Neural cell (in vitro differentiated cells): ENCODE data around the gene TMEM250. TPM values are rescaled to one million over a fixed set of nuclear protein-coding genes. Genes with fewer than 3 reads are reported as not detected.

Experiments
- H2AFZ ChIP-seq: fragments of 200-600, 300-800 bp; sonication (generic), shearing (Covaris generic); 2 replicates; pipeline ENCODE4 v1.6.0; 2014; ENCODE audit warnings: low read depth, mild to moderate bottlenecking, antibody characterized with exemption, low read length, moderate library complexity
- H3F3A ChIP-seq: fragments of 200-600 bp; shearing (Covaris generic); 2 replicates; pipeline ENCODE4 v1.6.1; 2016; ENCODE audit warnings: mild to moderate bottlenecking, moderate library complexity, mixed read lengths, antibody characterized with exemption, low read length; ENCODE audit not compliant: insufficient read depth, poor library complexity, severe bottlenecking
- H3K27ac ChIP-seq: fragments of 200-600, 300-800 bp; sonication (generic), shearing (Covaris generic); 2 replicates; pipeline ENCODE4 v1.5.1; 2014; ENCODE audit warnings: mild to moderate bottlenecking, low read length, moderate library complexity
- H3K27me3 ChIP-seq: fragments of 300-800, 200-600 bp; sonication (generic), shearing (Covaris generic); 2 replicates; pipeline ENCODE4 v1.6.0; 2014; ENCODE audit warnings: mild to moderate bottlenecking, low read depth, low read length, moderate library complexity; ENCODE audit not compliant: insufficient read depth
- H3K36me3 ChIP-seq: fragments of 300-800, 200-600 bp; sonication (generic), shearing (Covaris generic); 2 replicates; pipeline ENCODE4 v1.5.1; 2014; ENCODE audit warnings: mild to moderate bottlenecking, antibody characterized with exemption, low read length, moderate library complexity; ENCODE audit not compliant: insufficient read depth
- H3K4me2 ChIP-seq: fragments of 300-800, 200-600 bp; sonication (generic), shearing (Covaris generic); 2 replicates; pipeline ENCODE4 v1.6.0; 2014; ENCODE audit warnings: mild to moderate bottlenecking, low read length
- H3K4me3 ChIP-seq: fragments of 300-800, 200-600 bp; sonication (generic), shearing (Covaris generic); 2 replicates; pipeline ENCODE4 v1.5.1; 2014; ENCODE audit warnings: mild to moderate bottlenecking, low read length, moderate library complexity
- H3K79me2 ChIP-seq: fragments of 200-600 bp; shearing (Covaris generic); replicated peaks from 2 replicates; pipeline ENCODE4 v1.6.0; 2014; ENCODE audit warnings: mild to moderate bottlenecking, low read length, moderate library complexity; ENCODE audit not compliant: insufficient read depth
- H3K9ac ChIP-seq: fragments of 300-800, 200-600 bp; sonication (generic), shearing (Covaris generic); 2 replicates; pipeline ENCODE4 v1.6.1; 2016; ENCODE audit warnings: mild to moderate bottlenecking, low read length, mixed read lengths
- H3K9me2 ChIP-seq: fragments of 200-600 bp; shearing (Covaris generic); 2 replicates; pipeline ENCODE4 v1.6.1; 2016; ENCODE audit warnings: mild to moderate bottlenecking, low read length, mixed read lengths; ENCODE audit not compliant: insufficient read depth
- H3K9me3 ChIP-seq: fragments of 200-600, 300-800 bp; sonication (generic), shearing (Covaris generic); 2 replicates; pipeline ENCODE4 v1.6.1; 2016; ENCODE audit warnings: mild to moderate bottlenecking, mixed run types, low read length, moderate library complexity, mixed read lengths
- H4K20me1 ChIP-seq: fragments of 200-600 bp; shearing (Covaris generic); 2 replicates; pipeline ENCODE4 v1.6.1; 2016; ENCODE audit warnings: mild to moderate bottlenecking, mixed run types; ENCODE audit not compliant: insufficient read depth
- EP300 ChIP-seq: fragments of 450-650 bp; conservative IDR thresholded peaks from 2 replicates; pipeline ENCODE4 v1.6.1; 2014; ENCODE audit warnings: antibody characterized with exemption, mild to moderate bottlenecking, moderate library complexity; ENCODE audit not compliant: poor library complexity, severe bottlenecking
- EZH2 ChIP-seq: fragments of 200-600, 300-800 bp; shearing (Covaris generic), sonication (generic); IDR thresholded peaks from 2 replicates; pipeline ENCODE4 v1.6.1; 2014; ENCODE audit warnings: antibody characterized with exemption, low read length, borderline replicate concordance, mild to moderate bottlenecking; ENCODE audit not compliant: insufficient read depth, poor library complexity, severe bottlenecking
- MXI1 ChIP-seq: fragments of 450-650 bp; conservative IDR thresholded peaks from 2 replicates; pipeline ENCODE4 v1.6.1; 2014; ENCODE audit warnings: antibody characterized with exemption, mild to moderate bottlenecking; ENCODE audit not compliant: poor library complexity, severe bottlenecking
- POLR2AphosphoS5 ChIP-seq: IDR thresholded peaks from 2 replicates; pipeline ENCODE4 v1.6.1; 2012
- RAD21 ChIP-seq: fragments of 450-650 bp; conservative IDR thresholded peaks from 2 replicates; pipeline ENCODE4 v1.6.1; 2014; ENCODE audit warnings: antibody characterized with exemption, mild to moderate bottlenecking, moderate library complexity
- SMC3 ChIP-seq: fragments of 450-650 bp; conservative IDR thresholded peaks from 2 replicates; pipeline ENCODE4 v1.6.1; 2014; ENCODE audit warnings: antibody characterized with exemption, mild to moderate bottlenecking, moderate library complexity; ENCODE audit not compliant: poor library complexity
- TAF1 ChIP-seq: IDR thresholded peaks from 2 replicates; pipeline ENCODE4 v1.6.1; 2012; ENCODE audit warnings: low read depth
- polyA plus RNA-seq: library from polyadenylated mRNA; depleted of rRNA; stranded (reverse); fragments of >200 nt; gene quantifications from 2 replicates; pipeline ENCODE4 v1.2.3, GENCODE V29; 2014
- TF ChIP-seq, protein P1 (sequence below): fragments of 450-650 bp; IDR thresholded peaks from 2 replicates; pipeline ENCODE4 v1.5.1; 2014; ENCODE audit warnings: antibody characterized with exemption, mild to moderate bottlenecking, moderate library complexity; ENCODE audit not compliant: poor library complexity, severe bottlenecking
- TF ChIP-seq, protein P2 (sequence below): IDR thresholded peaks from 2 replicates; pipeline ENCODE4 v1.6.1; 2012; ENCODE audit warnings: borderline replicate concordance

Gene TMEM250
- polyA plus RNA-seq, 1 donor from 2014 or later, result 15.0 TPM

DNA sequence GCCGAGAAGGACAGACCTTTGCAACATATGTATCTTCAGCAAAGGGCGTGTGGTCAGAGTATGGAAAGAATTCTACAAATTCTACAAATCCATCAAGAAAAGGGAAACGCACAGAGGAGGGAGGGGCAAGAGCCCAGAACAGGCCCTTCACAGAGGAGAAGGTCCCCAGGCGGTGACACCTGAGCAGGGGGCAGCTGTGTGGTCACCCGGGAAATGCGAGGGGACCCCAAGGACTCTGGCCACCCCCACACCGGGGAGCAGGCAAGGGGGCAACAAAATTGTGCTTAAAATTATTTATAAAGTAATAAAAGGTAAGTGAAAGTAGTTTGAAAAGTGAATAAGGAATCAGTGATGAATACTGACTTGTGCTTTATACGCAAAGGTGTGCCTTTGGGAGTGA lies 41.2 kb downstream of the TMEM250 start:
- no peak overlapping the region for H3K4me2 ChIP-seq
- H3K79me2 ChIP-seq, result no peaks in the 10 kb centered on the region
- no peak overlapping the region for H3K9ac ChIP-seq
- no peaks in the 10 kb centered on the region for H4K20me1 ChIP-seq
- H3K9me2 ChIP-seq, result no peaks in the 10 kb centered on the region
- H3K36me3 ChIP-seq, result no peaks in the 10 kb centered on the region
- TF ChIP-seq POLR2AphosphoS5, result no peak
- no peak for TF ChIP-seq EP300
- TF ChIP-seq SMC3, result no peak
- TF ChIP-seq TAF1, result no peak
- no peak for TF ChIP-seq EZH2
- no peak for TF ChIP-seq MXI1
- no peaks in the 10 kb centered on the region for H3F3A ChIP-seq
- H3K27ac ChIP-seq, result no peak overlapping the region
- no peak overlapping the region for H2AFZ ChIP-seq
- no peaks in the 10 kb centered on the region for H3K27me3 ChIP-seq
- H3K9me3 ChIP-seq, result no peaks in the 10 kb centered on the region
- H3K4me3 ChIP-seq, result no peak overlapping the region

DNA sequence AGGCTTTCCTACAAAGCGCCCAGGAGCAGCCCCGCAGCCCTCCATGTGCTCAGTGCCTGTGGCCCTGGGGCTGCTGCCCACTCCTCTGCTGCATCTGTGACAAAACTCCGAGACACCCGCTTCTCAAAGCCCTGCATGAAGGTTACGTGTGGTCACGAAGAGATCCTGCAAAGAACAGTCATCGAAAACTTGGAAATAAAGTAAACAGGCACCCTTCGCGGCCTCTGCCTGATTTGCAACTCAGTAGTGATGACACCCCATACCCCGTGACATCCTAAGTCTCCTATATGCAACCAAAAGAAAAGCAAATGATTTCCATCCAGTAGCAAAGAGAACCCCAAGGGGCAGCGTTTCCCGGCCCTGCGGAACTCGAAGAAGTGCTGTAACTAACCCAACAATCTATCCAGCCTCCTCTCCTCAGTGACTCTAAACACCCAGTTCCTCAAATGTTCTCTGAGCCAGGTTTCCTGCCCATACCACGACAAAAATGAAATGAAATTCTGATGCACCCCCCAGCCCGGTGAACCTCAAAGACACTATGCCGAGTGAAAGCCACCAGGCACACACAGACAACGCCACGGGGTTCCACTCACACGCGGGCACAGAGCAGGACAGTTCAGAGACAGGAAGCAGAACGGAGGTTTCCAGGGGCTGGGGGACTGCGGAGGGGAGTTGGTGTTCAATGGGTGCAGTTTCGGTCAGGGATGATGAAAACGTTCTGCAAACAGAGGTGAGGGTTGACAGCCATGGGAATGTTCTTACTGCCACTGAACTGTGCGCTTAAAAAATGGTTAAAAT lies 42.6 kb downstream of the TMEM250 start:
- H3K79me2 ChIP-seq, result no peaks in the 10 kb centered on the region
- TF ChIP-seq RAD21 (no peak), EP300 (no peak), EZH2 (no peak), TAF1 (no peak), POLR2AphosphoS5 (no peak), MXI1 (no peak), SMC3 (no peak)
- TF ChIP-seq, protein P1, sequence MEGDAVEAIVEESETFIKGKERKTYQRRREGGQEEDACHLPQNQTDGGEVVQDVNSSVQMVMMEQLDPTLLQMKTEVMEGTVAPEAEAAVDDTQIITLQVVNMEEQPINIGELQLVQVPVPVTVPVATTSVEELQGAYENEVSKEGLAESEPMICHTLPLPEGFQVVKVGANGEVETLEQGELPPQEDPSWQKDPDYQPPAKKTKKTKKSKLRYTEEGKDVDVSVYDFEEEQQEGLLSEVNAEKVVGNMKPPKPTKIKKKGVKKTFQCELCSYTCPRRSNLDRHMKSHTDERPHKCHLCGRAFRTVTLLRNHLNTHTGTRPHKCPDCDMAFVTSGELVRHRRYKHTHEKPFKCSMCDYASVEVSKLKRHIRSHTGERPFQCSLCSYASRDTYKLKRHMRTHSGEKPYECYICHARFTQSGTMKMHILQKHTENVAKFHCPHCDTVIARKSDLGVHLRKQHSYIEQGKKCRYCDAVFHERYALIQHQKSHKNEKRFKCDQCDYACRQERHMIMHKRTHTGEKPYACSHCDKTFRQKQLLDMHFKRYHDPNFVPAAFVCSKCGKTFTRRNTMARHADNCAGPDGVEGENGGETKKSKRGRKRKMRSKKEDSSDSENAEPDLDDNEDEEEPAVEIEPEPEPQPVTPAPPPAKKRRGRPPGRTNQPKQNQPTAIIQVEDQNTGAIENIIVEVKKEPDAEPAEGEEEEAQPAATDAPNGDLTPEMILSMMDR, result no peak
- TF ChIP-seq, protein P2, sequence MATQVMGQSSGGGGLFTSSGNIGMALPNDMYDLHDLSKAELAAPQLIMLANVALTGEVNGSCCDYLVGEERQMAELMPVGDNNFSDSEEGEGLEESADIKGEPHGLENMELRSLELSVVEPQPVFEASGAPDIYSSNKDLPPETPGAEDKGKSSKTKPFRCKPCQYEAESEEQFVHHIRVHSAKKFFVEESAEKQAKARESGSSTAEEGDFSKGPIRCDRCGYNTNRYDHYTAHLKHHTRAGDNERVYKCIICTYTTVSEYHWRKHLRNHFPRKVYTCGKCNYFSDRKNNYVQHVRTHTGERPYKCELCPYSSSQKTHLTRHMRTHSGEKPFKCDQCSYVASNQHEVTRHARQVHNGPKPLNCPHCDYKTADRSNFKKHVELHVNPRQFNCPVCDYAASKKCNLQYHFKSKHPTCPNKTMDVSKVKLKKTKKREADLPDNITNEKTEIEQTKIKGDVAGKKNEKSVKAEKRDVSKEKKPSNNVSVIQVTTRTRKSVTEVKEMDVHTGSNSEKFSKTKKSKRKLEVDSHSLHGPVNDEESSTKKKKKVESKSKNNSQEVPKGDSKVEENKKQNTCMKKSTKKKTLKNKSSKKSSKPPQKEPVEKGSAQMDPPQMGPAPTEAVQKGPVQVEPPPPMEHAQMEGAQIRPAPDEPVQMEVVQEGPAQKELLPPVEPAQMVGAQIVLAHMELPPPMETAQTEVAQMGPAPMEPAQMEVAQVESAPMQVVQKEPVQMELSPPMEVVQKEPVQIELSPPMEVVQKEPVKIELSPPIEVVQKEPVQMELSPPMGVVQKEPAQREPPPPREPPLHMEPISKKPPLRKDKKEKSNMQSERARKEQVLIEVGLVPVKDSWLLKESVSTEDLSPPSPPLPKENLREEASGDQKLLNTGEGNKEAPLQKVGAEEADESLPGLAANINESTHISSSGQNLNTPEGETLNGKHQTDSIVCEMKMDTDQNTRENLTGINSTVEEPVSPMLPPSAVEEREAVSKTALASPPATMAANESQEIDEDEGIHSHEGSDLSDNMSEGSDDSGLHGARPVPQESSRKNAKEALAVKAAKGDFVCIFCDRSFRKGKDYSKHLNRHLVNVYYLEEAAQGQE, result no peak
- no peak overlapping the region for H3K4me3 ChIP-seq
- no peaks in the 10 kb centered on the region for H3F3A ChIP-seq
- no peak overlapping the region for H2AFZ ChIP-seq
- H4K20me1 ChIP-seq, result no peaks in the 10 kb centered on the region
- H3K27ac ChIP-seq, result no peak overlapping the region
- no peaks in the 10 kb centered on the region for H3K36me3 ChIP-seq
- H3K27me3 ChIP-seq, result no peaks in the 10 kb centered on the region
- H3K9me3 ChIP-seq, result no peaks in the 10 kb centered on the region
- no peaks in the 10 kb centered on the region for H3K9me2 ChIP-seq
- no peak overlapping the region for H3K4me2 ChIP-seq
- H3K9ac ChIP-seq, result no peak overlapping the region
